Stimulated activated CD8-positive, alpha-beta memory T cell treated with anti-CD3 and anti-CD28 coated beads, Interleukin-15, amount 100 ng/mL, for 48 hours (primary cell): ENCODE measurements around the gene CARD9.

ENCODE experiments used
- DNase-seq, 2 donors: peaks; one replicate each; pipeline ENCODE4 v3.0.0-alpha.2; 2020; ENCODE audit warnings: low read depth in 2 of 2

The CARD9 gene

DNA sequence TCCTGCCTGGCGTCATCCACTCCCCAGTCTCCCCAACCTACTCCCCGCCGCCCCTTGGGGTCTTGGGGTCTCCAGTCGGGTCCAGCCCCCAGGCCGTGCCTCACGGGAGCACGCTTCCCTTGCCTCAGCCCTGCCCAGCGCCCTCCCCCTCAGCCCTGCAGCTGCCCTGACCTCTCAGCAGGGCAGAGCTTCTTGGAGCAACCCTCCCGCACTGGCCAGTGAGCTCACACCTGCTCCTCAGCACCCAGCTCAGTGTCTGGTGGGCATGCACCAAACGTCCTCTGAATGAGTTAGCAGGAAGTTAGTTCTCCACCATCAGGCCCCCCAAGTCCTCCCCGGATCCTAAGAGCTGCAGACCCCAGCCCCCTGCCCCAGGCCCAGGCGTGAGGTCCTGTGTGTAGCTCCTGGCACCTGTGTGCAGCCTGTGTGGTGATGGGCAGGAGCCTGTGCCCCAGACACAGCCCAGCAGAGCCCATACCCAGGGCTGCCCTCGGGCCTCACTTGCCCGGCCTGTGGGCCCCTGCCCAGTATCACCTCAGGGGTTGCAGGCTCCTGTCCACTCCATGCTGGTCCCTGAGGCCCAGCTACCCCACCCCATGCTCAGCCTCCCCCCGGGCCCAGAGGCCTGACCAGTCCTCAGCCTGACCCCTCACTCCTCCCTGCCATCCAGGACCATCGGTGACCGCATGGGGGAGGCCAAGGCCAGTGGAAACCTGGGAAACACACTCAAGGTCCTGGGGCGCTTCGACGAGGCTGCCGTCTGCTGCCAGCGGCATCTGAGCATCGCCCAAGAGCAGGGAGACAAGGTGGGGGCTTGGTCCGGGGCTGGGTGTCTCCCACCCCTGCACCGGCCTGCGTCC, 37.9 kb downstream of the CARD9 start:
- DNase-seq = no peak

DNA sequence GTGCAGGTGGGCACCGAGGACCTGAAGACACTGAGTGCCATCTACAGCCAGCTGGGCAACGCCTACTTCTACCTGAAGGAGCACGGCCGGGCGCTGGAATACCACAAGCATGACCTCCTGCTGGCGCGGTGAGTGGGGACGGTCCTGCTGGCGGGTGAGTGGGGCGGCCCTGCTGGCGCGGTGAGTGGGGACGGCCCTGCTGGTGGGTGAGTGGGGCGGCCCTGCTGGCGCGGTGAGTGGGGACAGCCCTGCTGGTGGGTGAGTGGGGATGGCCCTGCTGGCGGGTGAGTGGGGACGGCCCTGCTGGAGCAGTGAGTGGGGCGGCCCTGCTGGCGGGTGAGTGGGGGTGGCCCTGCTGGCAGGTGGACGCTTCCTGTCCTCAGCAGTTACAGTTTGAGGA, 38.9 kb downstream of the CARD9 start:
- no peak for DNase-seq

DNA sequence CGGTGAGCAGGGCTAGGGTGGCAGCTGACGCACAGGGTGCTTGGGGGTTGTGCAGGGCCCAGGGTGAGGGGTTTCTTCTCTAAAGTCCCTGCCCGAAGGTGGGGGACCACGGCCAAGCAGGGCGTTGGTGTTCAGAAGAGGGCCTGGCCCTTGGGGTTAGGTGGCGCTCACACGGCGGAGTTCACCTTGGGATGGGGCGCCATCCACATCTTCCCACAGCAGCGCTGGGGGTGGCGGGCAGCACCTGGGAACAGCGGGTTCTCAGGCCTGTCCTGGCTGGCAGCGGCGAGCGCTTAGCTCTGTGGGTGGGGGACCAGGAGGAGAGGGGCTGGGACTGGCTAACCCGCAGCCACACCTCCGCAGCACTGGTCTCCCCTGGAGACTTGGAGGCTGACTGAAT, 40.0 kb downstream of the CARD9 start:
- no peak for DNase-seq

DNA sequence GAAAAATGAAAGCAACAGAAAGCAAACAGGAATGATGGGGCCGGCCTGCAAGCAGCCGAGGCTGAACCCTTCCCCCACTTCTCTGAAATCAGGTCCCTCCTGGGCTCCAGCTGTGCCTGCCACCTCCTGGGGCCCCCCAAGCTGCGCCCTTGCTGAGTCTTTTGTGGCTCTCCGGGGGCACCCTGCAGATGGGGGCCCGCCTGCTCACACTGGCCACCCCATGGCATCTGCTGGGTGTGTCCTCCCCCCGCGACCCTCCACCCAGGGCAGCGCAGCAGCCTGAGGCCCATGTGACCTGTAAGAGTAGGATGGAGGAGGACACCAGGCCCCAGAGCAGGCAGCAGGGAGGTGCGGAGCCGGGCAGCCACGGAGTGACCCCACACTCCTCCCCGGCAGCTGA, 40.4 kb downstream of the CARD9 start:
- DNase-seq = no peak

DNA sequence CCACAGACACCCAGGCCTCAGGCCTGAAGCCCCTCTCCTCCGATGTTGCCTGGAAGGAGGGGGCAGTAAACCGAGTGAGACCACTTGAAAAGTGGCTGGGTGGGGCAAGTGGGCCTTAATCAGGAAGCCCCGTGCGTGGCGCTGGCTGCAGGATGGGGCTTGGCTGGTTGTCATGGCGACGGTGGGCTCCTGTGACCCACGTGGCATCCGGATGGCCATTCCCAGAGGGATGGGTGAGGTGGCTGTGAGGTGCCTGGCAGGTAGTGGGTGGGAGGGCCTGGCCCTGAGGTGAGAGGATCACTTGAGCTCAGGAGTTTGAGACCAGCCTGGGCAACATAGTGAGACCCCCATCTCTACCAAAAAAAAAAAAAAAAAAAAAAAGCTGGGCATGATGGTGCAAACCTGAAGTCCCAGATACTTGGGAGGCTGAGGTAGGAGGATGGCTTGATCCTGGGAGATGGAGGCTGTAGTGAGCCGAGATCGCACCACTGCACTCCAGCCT, 40.9 kb downstream of the CARD9 start:
- DNase-seq = no peak

DNA sequence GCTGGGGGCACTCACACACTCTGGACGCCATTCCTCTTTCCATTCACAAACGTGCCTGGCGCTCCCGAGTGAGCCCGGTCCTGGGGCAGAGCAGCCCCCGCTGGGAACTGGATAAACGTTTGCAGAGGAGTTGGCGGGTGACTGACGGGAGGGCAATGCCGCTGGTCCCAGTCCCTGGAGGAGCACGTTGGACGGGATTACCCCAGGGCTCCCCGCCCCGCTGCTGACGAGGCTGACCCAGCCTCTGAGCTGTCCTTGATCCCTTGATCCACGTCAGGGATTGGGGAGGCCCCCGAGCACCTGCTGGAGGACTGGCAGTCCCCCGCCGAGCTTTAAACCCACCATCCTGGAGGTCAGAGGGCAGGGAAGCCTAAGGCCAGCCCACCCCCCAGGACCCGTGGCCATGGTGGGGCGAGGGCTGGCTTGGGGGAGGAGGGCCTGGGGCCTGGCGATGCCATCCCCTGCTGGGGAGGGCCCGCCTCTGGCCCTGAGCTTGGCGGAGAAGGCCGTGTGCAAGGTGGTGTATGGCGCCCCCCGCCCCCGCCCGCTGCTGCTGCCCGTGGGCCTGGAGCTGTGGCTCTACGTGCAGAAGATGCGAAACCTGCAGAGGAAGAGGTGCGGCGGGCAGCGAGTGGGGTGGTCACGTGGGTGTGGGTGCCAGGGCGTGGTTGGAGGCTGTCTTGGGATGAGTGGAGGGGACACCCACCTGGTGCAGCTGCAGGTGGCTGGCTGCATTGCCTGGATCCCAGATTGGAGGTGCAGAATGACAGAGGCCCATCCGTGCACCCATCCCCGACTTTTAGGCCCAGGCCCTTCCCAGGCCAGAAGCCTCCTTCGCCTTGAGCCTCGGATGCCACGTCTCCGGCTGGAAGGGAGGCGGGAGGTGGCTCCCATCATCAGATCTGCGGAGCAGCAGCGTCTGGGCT, 41.6 kb downstream of the CARD9 start:
- no peak for DNase-seq

DNA sequence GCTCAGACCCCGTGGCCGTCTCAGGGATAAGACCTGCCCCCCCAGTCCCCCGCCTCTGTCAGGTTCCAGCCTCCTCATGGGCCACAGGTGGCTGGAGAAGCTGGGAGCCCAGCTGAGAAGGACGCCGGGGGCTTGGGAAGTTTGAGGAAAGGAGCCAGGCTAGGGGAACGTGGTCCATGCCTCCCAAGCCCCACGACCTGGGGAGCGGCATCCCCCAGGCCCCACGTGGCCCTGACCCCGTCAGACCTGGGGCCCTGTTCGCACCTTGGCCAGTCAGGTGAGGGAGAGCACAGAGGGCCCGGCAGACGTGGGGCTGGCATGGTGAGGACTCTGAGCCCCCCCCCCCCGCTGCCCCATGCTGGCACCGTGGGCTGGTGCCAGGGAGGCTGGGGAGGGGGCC, 42.4 kb downstream of the CARD9 start:
- no peak for DNase-seq

DNA sequence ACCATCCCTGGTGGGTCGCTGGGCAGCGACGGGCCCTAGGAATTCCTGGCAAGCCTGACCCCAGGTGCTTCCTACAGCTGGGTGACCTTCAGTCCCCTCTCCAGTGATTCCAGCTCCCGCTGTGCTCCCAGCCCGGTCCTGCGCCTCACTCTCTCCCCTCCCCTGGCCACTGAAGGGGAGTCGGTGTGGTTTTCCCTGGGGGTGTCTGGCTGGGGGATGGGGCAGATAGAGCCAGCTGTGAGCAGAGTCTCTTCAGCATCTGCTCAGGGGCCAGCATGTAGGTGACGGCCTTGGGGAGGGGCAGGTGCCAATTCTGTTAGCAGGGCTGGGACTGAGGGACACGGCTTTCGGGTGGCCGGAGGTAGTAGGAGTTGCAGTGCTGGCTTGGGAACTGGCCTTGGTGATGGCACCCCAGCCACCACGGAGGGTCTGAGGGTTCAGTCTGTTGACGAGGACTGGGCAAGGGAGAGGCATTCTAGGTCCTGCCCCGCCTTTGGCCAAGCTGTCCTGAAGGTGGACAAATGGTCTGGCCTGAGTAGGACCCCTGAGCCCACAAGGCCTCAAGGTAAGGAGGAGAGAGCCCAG, 43.0 kb downstream of the CARD9 start:
- DNase-seq = no peak

DNA sequence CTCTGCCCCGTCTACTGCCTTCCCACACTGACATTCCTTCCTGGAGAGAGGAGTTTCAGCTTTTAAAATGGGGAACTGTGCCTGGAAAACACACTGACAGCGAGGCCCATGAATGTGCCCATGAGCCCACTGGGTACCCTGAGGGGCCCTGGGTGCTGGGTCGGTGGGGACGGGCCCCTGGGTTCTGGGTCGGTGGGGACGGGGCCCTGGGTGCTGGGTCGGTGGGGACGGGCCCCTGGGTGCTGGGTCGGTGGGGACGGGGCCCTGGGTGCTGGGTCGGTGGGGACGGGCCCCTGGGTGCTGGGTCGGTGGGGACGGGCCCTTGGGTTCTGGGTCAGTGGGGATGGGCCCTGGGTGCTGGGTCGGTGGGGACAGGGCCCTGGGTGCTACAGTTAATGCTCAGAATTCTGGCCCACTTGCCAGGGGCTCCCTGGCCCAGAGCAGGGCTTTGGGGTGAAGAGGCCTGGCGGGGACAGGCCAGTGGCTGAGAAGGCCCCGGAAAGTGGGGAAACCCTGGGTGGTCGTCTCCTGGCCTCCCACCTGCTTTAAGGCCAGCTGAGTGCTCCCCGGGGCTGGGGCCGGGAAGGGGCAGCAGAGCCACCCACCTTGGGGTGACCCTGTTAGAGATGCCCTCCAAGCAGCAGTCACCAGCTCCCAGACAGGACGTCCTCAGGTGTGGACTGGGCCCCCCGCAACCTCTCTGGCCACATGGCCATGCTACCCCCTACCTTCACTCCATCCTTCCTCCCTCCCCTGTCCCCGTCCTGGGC, 43.6 kb downstream of the CARD9 start:
- DNase-seq = no peak

DNA sequence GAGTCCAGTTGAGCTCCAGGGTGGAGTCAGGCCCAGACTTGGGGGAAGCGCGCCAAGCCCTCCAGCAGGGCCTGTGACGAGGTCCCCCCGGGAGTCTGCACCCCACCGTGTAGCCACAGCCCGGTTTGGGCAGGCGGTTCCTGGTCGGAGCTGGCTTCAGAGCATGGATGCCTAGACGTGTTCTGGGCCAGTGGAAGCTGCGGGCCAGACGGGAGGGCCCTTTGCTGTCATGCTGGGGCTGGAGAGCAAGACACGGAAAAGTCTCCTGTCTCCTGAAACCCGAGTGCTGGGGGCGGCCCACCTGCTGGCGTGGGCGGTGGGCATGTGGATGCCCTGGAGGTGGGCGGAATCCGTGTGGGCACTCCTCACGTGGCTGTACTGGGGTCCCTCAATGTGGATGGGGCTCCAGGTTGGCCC, 44.2 kb downstream of the CARD9 start:
- no peak for DNase-seq

DNA sequence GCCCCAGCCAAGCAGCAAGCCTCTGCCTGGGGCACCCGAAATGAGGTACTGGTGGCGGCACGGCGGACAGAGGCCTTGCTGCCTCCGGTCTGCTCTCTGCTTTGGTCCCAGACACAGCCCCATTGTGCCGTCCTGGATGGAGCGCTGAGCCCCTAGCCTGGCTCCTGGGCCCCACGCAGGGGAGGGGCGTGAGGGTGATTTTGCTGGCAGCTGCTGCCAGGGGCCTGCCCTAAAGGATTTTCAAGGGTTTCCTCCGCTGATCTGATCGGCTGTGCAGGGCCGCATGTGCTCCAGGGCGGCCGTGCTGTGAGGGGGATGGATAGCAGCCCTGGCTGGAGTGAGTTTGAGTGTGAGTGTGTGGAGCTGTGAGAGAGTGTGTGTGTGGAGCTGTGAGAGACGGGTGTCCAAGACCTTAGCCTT, 44.8 kb downstream of the CARD9 start:
- no peak for DNase-seq

DNA sequence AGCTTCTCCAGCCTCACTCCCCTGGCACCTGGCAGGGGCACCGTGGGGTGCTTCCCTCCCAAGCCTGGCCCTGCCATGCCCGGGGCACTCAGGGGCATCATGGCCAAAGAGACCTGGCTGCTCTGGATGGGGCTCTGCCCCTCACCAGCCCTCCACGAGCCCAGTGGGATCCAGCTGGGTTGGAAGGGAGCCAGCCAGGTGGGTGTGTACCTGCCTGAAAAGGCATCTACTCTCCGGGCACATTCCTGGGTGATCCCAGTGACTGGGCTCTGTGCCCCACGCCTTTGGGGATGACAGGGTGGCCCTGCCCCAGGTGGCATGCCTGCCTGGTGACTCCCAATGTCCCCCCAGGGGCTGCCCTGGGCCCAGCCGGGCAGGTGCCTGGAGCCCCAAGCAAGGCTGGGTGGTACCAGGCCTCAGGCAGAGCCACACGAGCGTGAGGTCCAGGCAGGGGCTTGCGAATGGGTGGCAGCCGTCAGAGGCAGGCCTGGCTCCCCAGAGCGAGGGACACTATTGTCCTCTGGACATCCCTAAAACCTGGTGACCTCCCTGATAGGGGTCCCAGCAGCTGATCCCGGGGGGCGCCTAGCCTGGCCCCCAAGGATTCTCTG, 45.4 kb downstream of the CARD9 start:
- no peak for DNase-seq

DNA sequence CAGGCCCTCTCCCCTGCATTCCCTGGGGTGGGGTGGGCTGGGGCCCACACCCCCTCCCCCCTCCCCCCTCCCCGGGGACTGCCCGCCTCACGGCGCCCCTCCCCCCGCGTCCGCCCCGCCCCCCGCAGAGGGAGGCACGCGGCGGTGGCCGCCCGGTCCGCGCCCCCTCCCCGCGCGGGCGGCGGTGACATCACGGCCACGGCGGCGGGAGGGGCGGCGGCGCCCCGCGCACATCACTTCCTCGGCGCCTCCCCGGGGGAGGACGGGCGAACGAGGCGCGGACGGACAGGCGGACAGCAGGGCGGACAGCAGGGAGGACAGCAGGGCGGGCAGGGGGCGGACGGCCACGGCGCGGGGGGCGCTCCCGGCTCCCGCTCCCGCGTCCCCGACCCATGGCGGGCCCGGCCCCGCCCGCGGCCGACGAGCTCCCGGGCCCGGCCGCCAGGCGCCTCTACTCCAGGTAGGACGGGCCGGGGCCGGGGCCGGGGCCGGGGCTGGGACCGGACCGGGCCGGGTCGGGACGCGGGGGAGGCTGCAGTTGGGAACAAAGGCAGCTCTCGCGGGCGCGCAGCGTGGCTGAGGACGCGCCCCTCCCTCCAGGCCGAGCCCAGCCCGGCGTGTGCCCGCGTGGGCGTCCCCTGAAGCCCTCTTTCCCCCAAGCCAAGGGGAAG, 46.0 kb downstream of the CARD9 start, which contains the start of gene GPSM1:
Gene GPSM1, plus strand, starts transcription at position 236 of the 671 bp plus-strand sequence. Its CDS starts 157 bp downstream, at position 393.
- DNase-seq = peak in 1 of 2 donors; percentile 15

DNA sequence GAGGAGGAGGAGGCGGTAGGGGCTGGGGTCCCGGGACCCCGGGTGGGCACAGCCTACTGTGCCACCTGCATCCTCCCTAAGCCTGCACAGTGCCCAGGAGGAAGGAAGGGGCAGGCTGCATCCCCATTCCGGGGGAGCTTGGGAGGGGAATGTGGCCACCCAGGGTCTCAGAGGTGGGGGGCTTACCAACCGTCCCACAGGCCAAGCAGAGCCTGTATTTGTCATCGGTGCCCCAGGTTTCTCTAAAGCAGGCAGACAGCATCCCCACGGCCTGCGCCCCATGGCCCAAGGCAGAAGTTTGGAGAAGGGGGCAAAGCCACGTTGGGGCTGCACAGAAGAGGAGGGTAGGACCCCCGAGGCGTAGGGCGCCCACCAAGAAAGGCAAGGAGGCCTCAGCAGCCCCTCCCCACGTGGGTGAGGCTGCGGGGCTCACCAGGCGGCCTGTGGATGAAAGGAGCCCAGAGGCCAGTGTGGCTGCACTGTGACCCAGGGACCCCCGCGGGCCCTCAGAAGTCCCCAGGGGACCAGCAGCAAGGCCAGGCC, 46.6 kb downstream of the CARD9 start:
- no peak for DNase-seq

DNA sequence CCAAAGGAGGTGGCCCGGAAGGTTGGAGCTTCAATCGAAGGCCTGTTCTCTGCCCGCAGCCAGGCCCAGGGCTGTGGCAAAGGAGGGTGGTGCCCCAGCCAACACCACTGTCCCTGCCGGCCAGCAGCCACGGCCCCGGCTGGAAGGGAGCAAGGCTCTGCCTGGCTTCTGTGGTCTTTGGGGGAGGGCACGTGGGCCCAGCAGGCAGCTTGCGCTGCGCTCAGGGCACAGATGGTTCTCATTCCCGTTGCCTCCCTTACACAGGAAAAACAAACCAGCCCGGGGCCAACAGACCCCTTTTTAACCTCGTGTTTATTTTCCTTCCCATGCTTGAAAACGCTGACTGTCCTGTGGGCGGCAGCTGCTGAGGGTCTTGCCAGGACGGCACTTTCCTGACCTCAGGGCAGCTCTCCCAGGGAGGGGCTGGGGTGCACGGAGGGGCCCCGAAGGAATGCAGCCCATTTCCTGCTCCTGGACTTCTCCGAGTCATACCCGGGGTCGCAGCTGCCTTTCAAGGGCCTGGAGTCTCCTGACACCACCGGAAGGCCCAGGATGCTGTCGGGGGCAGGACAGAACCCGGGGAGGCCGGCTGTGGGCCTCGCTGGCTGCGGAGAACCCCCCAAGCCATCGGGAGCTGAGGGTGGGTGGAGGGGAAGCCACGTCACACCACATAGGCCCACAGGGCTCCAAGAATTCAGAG, 47.3 kb downstream of the CARD9 start:
- no peak for DNase-seq

DNA sequence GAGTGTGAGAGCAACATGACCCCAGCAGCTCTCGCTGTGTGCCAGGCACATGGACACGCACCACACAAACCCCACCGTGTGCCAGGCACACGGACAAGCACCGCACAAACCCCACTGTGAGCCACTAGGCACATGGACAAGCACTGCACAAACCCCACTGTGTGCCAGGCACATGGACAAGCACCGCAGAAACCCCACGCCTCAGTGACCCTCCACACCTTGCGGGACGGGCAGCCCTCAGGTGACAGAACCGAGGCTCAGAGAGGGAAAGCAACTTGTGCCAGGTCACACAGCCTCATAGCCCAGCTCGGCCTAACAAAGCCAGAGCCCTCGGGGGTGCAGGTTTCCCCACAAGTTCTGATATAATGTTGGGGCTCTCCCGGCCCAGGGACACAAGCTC, 48.1 kb downstream of the CARD9 start:
- DNase-seq = no peak

DNA sequence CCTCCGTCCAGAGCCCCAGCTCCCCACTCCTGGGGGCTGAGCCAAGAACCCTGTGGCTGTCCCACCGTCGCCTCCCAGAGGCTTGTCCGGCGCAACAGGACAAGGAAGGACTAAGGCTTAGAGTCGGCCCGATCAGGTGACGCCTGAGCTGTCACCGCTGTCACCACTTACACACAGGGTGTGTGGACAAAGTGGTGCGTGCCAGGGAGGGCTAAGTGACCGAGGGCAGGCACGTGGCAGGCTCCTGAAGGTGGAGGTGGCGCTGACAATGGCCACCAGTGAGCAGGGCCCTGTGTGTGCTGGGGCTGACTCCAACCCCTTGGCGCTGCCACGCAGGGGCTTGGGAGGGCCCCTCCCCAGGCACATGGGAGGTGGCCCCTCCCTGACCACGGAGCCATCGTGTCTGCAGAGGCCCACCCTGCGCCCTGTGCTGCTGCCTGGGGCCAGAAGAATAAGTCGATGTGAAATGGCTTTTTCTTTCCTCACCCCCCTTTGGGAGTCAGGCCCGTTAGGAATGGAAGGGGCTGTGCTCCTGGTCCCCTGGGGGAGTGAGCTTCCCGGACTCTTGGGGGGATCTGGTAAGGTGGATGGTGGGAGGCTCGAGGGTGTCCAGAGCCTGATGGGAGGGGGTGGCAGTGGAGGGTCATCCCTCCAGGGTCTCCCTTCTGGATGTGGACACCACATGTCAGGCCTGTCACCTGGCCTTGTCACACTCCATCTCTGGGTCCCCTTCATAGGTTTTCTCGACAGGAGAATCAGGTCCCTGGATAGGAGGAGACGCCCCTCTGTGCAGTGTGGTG, 48.8 kb downstream of the CARD9 start:
- no peak for DNase-seq

DNA sequence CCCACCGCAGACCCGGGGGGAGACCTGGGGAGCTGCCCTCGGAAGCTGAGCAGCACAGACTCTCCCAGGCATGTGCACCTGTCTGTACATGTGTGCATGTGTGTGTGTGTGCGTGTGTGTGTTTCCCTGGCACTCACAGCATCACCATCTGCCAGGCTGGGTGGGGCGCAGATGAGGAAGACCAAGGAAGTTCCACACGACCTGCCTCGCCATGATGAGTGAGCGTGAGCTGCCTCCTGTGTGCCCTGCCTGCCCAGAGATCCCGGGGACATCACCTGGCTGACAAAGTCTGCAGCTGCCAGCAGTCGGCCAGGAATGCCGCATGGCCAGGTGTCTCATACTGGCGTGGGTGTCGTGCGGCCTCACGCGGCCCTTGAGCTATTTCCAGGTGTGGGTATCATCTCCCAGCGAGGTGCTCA, 50.1 kb downstream of the CARD9 start:
- DNase-seq = no peak
